GM23338 (cell line): ENCODE data around the gene LCE7A. TPM values are rescaled to one million over a fixed set of nuclear protein-coding genes. Genes with fewer than 3 reads are reported as not detected.

Experiments
- ATAC-seq: fragments of 200-7000 bp; cut with Tn5 transposase; 3 replicates; pipeline ENCODE4 v1.9.1; 2020
- DNase-seq: peaks from one replicate; pipeline ENCODE4 v3.0.0-alpha.2; 2015; ENCODE audit warnings: low spot score
- H2AFZ ChIP-seq: fragments of 200-600 bp; sonication (generic); 2 replicates; pipeline ENCODE4 v1.8.0; 2016; ENCODE audit warnings: antibody characterized with exemption, mild to moderate bottlenecking, moderate library complexity
- H3F3A ChIP-seq: fragments of 200-600 bp; sonication (generic); replicated peaks from 2 replicates; pipeline ENCODE4 v1.8.0; 2017; ENCODE audit warnings: antibody characterized with exemption, mixed run types, low read depth
- H3K27ac ChIP-seq: fragments of 200-600 bp; sonication (generic); 2 replicates; pipeline ENCODE4 v1.6.1; 2016; ENCODE audit warnings: low read depth
- H3K27me3 ChIP-seq: fragments of 200-600 bp; sonication (generic); 2 replicates; pipeline ENCODE4 v1.8.0; 2016; ENCODE audit warnings: mild to moderate bottlenecking, mixed run types, moderate library complexity; ENCODE audit not compliant: insufficient read depth
- H3K36me3 ChIP-seq: fragments of 200-600 bp; sonication (generic); 2 replicates; pipeline ENCODE4 v1.8.0; 2016; ENCODE audit warnings: mild to moderate bottlenecking; ENCODE audit not compliant: insufficient read depth
- H3K4me1 ChIP-seq: fragments of 200-600 bp; sonication (generic); 2 replicates; pipeline ENCODE4 v1.8.0; 2016; ENCODE audit warnings: mild to moderate bottlenecking, moderate library complexity; ENCODE audit not compliant: insufficient read depth
- H3K4me2 ChIP-seq: fragments of 200-600 bp; sonication (generic); 2 replicates; pipeline ENCODE4 v1.7.1; 2017; ENCODE audit warnings: mixed run types
- H3K4me3 ChIP-seq: fragments of 200-600 bp; sonication (generic); 2 replicates; pipeline ENCODE4 v1.6.1; 2016; ENCODE audit warnings: mixed run types
- H3K79me2 ChIP-seq: fragments of 200-600 bp; sonication (generic); replicated peaks from 2 replicates; pipeline ENCODE4 v1.8.0; 2017; ENCODE audit warnings: mild to moderate bottlenecking; ENCODE audit not compliant: insufficient read depth
- H3K9me2 ChIP-seq: fragments of 200-600 bp; sonication (generic); 2 replicates; pipeline ENCODE4 v1.8.0; 2017; ENCODE audit not compliant: insufficient read depth
- H4K20me1 ChIP-seq: fragments of 200-600 bp; sonication (generic); replicated peaks from 2 replicates; pipeline ENCODE4 v1.8.0; 2017; ENCODE audit warnings: mild to moderate bottlenecking; ENCODE audit not compliant: insufficient read depth
- H3K27ac Mint-ChIP-seq: 2 replicates; pipeline ENCODE4 v1.8.0; 2020; ENCODE audit warnings: inconsistent platforms, mild to moderate bottlenecking, moderate library complexity, mixed read lengths
- H3K27me3 Mint-ChIP-seq: 3 replicates; pipeline ENCODE4 v1.8.0; 2022; ENCODE audit warnings: low read depth, mild to moderate bottlenecking, moderate library complexity, mixed read lengths, inconsistent platforms; ENCODE audit not compliant: insufficient read depth, poor library complexity
- H3K36me3 Mint-ChIP-seq: 3 replicates; pipeline ENCODE4 v1.8.0; 2021; ENCODE audit warnings: low read depth, mild to moderate bottlenecking, inconsistent platforms, moderate library complexity, mixed read lengths
- H3K4me1 Mint-ChIP-seq: 3 replicates; pipeline ENCODE4 v1.8.0; 2020; ENCODE audit warnings: mild to moderate bottlenecking, inconsistent platforms, mixed read lengths
- H3K4me3 Mint-ChIP-seq: 3 replicates; pipeline ENCODE4 v1.8.0; 2021; ENCODE audit warnings: moderate library complexity, mild to moderate bottlenecking, inconsistent platforms, mixed read lengths
- H3K9me3 Mint-ChIP-seq: 3 replicates; pipeline ENCODE4 v1.8.0; 2020; ENCODE audit warnings: moderate library complexity, mild to moderate bottlenecking, inconsistent platforms, mixed read lengths
- ETS1 ChIP-seq: IDR thresholded peaks from 2 replicates; pipeline ENCODE4 v1.6.1; 2016; ENCODE audit warnings: antibody characterized with exemption
- EZH2 ChIP-seq: fragments of 200-600 bp; sonication (generic); IDR thresholded peaks from one replicate; pipeline ENCODE4 v1.8.0; 2017; ENCODE audit warnings: antibody characterized with exemption, mild to moderate bottlenecking, low read depth; ENCODE audit not compliant: unreplicated experiment
- EZH2phosphoT487 ChIP-seq: fragments of 200-600 bp; sonication (generic); IDR thresholded peaks from one replicate; pipeline ENCODE4 v1.8.1; 2018; ENCODE audit warnings: antibody characterized with exemption; ENCODE audit not compliant: unreplicated experiment
- JUNB ChIP-seq: IDR thresholded peaks from one replicate; pipeline ENCODE4 v1.6.1; 2016; ENCODE audit warnings: antibody characterized with exemption; ENCODE audit not compliant: unreplicated experiment
- NANOG ChIP-seq: IDR thresholded peaks from 2 replicates; pipeline ENCODE4 v1.6.1; 2016; ENCODE audit warnings: antibody characterized with exemption, borderline replicate concordance
- POLR2AphosphoS5 ChIP-seq: IDR thresholded peaks from 2 replicates; pipeline ENCODE4 v1.6.1; 2016; ENCODE audit warnings: antibody characterized with exemption, low read depth
- REST ChIP-seq: IDR thresholded peaks from one replicate; pipeline ENCODE4 v1.6.1; 2018; ENCODE audit warnings: antibody characterized with exemption; ENCODE audit not compliant: unreplicated experiment
- STAT1 ChIP-seq: IDR thresholded peaks from one replicate; pipeline ENCODE4 v1.6.1; 2016; ENCODE audit warnings: antibody characterized with exemption; ENCODE audit not compliant: unreplicated experiment
- ZNF114 ChIP-seq: fragments of 250-450 bp; sonication (Bioruptor Pico); IDR thresholded peaks from 2 replicates; pipeline ENCODE4 v1.5.0; 2020; ENCODE audit warnings: mild to moderate bottlenecking, moderate library complexity
- ZNF331 ChIP-seq: fragments of 250-450 bp; sonication (Bioruptor Pico); IDR thresholded peaks from 2 replicates; pipeline ENCODE4 v1.5.0; 2020; ENCODE audit warnings: low read depth, mild to moderate bottlenecking, moderate library complexity
- polyA plus RNA-seq: library from polyadenylated mRNA; unstranded; fragments of >200 nt; fragmentation: Nextera tagmentation; extraction: Ambion mirVana; gene quantifications from 2 replicates; pipeline ENCODE4 v1.2.1, GENCODE V29; 2016
- total RNA-seq: library from RNA; depleted of rRNA; stranded (reverse); fragments of >200 nt; shearing (Covaris generic); gene quantifications from 2 replicates; pipeline ENCODE4 v1.2.3, GENCODE V29; 2014

The LCE7A gene
- total and polyA plus RNA-seq, 2 experiments from 2014 or later: not detected

- Histone ChIP-seq H2AFZ (no peak overlapping the region), H3K4me2 (no peak overlapping the region), H3K4me1 (no peaks in the 10 kb centered on the region), H3K9me2 (0 out of 2 replicates have a peak, but pooled peaks cover 3% of the 10 kb centered on the region), H3K79me2 (no peaks in the 10 kb centered on the region), H4K20me1 (no peaks in the 10 kb centered on the region), H3K27me3 (no peaks in the 10 kb centered on the region), H3K36me3 (no peaks in the 10 kb centered on the region), H3K27ac (no peak overlapping the region), H3F3A (no peaks in the 10 kb centered on the region), H3K4me3 (no peak overlapping the region)
- peaks cover 2% of the 10 kb centered on the region for H3K27me3 Mint-ChIP-seq
- TF ChIP-seq EZH2 (no peak), JUNB (no peak), REST (no peak), STAT1 (no peak), ETS1 (no peak), ZNF331 (CRISPR knock-in tag) (no peak), EZH2phosphoT487 (no peak)
- DNase-seq (no peak), ATAC-seq (no peak)
- H3K27ac Mint-ChIP-seq: 0 out of 2 replicates have a peak overlapping the region, but pooled peaks have one; percentile 16
- H3K36me3 Mint-ChIP-seq: peaks cover under 1% of the 10 kb centered on the region; the same call in 1 of the 3 replicates
- H3K4me3 Mint-ChIP-seq: no peak overlapping the region
- H3K4me1 Mint-ChIP-seq: no peaks in the 10 kb centered on the region
- H3K9me3 Mint-ChIP-seq: no peaks in the 10 kb centered on the region; the same call in 2 of the 3 replicates
These were observed 13.7 kb downstream of the LCE7A start for GRCh38 chr1:152873495-152873894.

GRCh38 chr1:152876827-152877226, 17.0 kb downstream of the LCE7A start:
- peaks cover 3% of the 10 kb centered on the region; the same call in 1 of the 3 replicates for H3K36me3 Mint-ChIP-seq
- no peaks in the 10 kb centered on the region for H3K4me1 Mint-ChIP-seq
- Histone ChIP-seq H3F3A (no peaks in the 10 kb centered on the region), H3K27ac (no peak overlapping the region), H3K79me2 (no peaks in the 10 kb centered on the region), H3K4me3 (no peak overlapping the region), H4K20me1 (no peaks in the 10 kb centered on the region), H3K9me2 (0 out of 2 replicates have a peak, but pooled peaks cover 6% of the 10 kb centered on the region), H2AFZ (no peak overlapping the region), H3K27me3 (no peaks in the 10 kb centered on the region), H3K4me1 (no peaks in the 10 kb centered on the region), H3K4me2 (no peak overlapping the region), H3K36me3 (no peaks in the 10 kb centered on the region)
- ATAC-seq: no peak
- H3K27me3 Mint-ChIP-seq: peaks cover 6% of the 10 kb centered on the region
- H3K27ac Mint-ChIP-seq: no peak overlapping the region
- no peak for DNase-seq
- H3K9me3 Mint-ChIP-seq: no peaks in the 10 kb centered on the region; the same call in 2 of the 3 replicates
- H3K4me3 Mint-ChIP-seq: no peak overlapping the region
- TF ChIP-seq POLR2AphosphoS5 (no peak), ZNF331 (CRISPR knock-in tag) (no peak), EZH2phosphoT487 (no peak), ZNF114 (CRISPR knock-in tag) (no peak), REST (no peak), EZH2 (no peak), JUNB (no peak), ETS1 (no peak), NANOG (no peak), STAT1 (no peak)
